ENCODE measurements around the gene MUTYH. TPM values are rescaled to one million over a fixed set of nuclear protein-coding genes. Genes with fewer than 3 reads are reported as not detected.
"Not testable (repeated sequence)": the region's sequence is repeated elsewhere in the genome, so short reads cannot be mapped to it uniquely, and the experiment has no call there.

Gene MUTYH
- total RNA-seq, 1 experiment from 2014 or later: 124 TPM

DNA sequence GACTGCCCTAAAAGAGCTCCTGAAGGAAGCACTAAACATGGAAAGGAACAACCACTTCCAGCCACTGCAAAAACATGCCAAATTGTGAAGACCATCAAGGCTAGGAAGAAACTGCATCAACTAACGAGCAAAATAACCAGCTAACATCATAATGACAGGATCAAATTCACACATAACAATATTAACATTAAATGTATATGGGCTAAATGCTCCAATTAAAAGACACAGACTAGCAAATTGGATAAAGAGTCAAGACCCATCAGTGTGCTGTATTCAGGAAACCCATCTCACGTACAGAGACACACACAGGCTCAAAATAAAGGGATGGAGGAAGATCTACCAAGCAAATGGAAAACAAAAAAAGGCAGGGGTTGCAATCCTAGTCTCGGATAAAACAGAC is 53.7 kb downstream of the MUTYH start:
- H3K36me3 ChIP-seq (replicated peaks; ENCODE audit: control insufficient read depth, insufficient read depth, low read length); H3K4me3 ChIP-seq (ENCODE audit: insufficient read depth, low read depth, low read length); DNase-seq; H3K27me3 ChIP-seq (ENCODE audit: control insufficient read depth, insufficient read depth, low read length): not testable (repeated sequence)

DNA sequence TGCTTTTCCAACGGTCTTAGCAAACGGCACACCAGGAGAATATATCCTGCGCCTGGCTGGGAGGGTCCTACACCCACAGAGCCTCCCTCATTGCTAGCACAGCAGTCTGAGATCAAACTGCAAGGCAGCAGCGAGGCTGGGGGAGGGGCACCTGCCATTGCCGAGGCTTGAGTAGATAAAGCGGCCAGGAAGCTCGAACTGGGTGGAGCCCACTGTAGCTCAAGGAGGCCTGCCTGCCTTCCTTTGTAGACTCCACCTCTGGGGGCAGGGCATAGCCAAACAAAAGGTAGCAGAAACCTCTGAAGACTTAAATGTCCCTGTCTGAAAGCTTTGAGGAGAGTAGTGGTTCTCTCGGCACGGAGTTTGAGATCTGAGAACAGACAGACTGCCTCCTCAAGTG is 55.4 kb downstream of the MUTYH start:
- H3K4me3 ChIP-seq (ENCODE audit: insufficient read depth, low read depth, low read length); H3K36me3 ChIP-seq (replicated peaks; ENCODE audit: control insufficient read depth, insufficient read depth, low read length); DNase-seq; H3K27me3 ChIP-seq (ENCODE audit: control insufficient read depth, insufficient read depth, low read length): not testable (repeated sequence)

GRCh38 chr1:45282351-45282750 is 57.9 kb downstream of the MUTYH start:
- Histone ChIP-seq H3K4me3 (ENCODE audit: insufficient read depth, low read depth, low read length) (no peak overlapping the region), H3K27me3 (ENCODE audit: control insufficient read depth, insufficient read depth, low read length) (no peaks in the 10 kb centered on the region), H3K36me3 (replicated peaks; ENCODE audit: control insufficient read depth, insufficient read depth, low read length) (no peaks in the 10 kb centered on the region)
- no peak for DNase-seq

Other genes with a start within 250 kb of the MUTYH start
- 3.3 and 4.7 TPM in 2 replicates for gene ZSWIM5, start 133.8 kb downstream of the MUTYH start, total RNA-seq (2014; rRNA removed; shearing (Covaris generic))
- 87.5 and 134 TPM in 2 replicates for gene HPDL, start 13.5 kb downstream of the MUTYH start, total RNA-seq (2014; rRNA removed; shearing (Covaris generic))
- gene TOE1, start 270 bp downstream of the MUTYH start, total RNA-seq (2014; rRNA removed; shearing (Covaris generic)): 17.0 and 20.2 TPM in 2 replicates
- gene TESK2, start 150.7 kb upstream of the MUTYH start, total RNA-seq (2014; rRNA removed; shearing (Covaris generic)): 14.5 and 17.7 TPM in 2 replicates
- 2.8 and 3.4 TPM in 2 replicates for gene CCDC163, start 159.6 kb upstream of the MUTYH start, total RNA-seq (2014; rRNA removed; shearing (Covaris generic))
- 10.5 and 11.7 TPM in 2 replicates for gene MMACHC, start 159.9 kb upstream of the MUTYH start, total RNA-seq (2014; rRNA removed; shearing (Covaris generic))
- 2,468 and 2,910 TPM in 2 replicates for gene PRDX1, start 181.4 kb upstream of the MUTYH start, total RNA-seq (2014; rRNA removed; shearing (Covaris generic))
- gene AKR1A1, start 210.4 kb upstream of the MUTYH start, total RNA-seq (2014; rRNA removed; shearing (Covaris generic)): 371 and 395 TPM in 2 replicates
- 205 and 261 TPM in 2 replicates for gene NASP, start 243.6 kb upstream of the MUTYH start, total RNA-seq (2014; rRNA removed; shearing (Covaris generic))

Data from H7 (cell line).